ENCODE measurements around the gene FGF4.

The FGF4 gene, protein sequence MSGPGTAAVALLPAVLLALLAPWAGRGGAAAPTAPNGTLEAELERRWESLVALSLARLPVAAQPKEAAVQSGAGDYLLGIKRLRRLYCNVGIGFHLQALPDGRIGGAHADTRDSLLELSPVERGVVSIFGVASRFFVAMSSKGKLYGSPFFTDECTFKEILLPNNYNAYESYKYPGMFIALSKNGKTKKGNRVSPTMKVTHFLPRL

DNA sequence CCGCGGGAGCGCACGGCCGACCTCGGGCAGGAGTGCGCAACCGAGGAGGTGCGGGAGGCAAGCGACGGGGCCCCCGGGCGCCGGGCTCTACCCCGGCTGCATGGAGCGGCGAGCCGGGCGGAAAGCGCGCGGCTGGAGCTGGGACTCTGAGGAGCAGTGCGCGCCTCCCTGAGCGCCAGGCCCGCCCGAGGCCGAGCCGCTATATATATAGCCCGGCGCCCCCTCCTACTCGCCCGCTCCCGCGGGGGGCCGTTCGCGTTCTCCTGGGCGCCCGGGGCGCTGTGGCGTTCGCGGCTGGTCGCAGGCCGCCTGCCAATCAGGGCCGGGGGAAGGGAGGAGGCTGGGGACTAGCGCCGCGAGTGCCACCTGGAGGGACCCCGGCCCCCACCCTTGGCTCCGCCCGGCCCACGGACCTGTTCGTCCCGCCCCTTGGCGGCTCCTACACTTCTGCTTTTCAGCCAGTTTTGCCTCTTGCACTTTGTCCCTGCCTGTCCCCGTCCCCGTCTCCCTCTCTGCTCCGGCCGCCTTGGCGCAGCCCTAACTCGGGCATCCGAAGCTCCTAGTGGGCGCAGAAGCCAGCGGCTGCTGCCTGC, at the start of gene FGF4:
TSS of gene FGF4 (minus strand) at position 179 of the 593 bp plus-strand sequence. CDS start 257 bp downstream, outside the sequence.
- H3K9me3 ChIP-seq (ENCODE audit: insufficient read depth, low read depth, low read length) = no peaks in the 10 kb centered on the region
- H3K4me3 ChIP-seq (ENCODE audit: low read length) = peak within 1 kb of the TSS; percentile 51; the same call in 1 of the 2 replicates
- peaks cover 19% of the 10 kb centered on the region; the same call in 1 of the 2 replicates for H3K4me1 ChIP-seq (ENCODE audit: insufficient read depth, low read length)
- peaks cover 73% of the 10 kb centered on the region for H3K27me3 ChIP-seq (ENCODE audit: insufficient read depth, low read length)
- H3K36me3 ChIP-seq (ENCODE audit: insufficient read depth, low read depth, low read length) = no peaks in the 10 kb centered on the region
- no peak within 1 kb of the TSS for H3K27ac ChIP-seq (ENCODE audit: low read length)
- H3K9ac ChIP-seq (ENCODE audit: low read depth, low read length) = no peak within 1 kb of the TSS

DNA sequence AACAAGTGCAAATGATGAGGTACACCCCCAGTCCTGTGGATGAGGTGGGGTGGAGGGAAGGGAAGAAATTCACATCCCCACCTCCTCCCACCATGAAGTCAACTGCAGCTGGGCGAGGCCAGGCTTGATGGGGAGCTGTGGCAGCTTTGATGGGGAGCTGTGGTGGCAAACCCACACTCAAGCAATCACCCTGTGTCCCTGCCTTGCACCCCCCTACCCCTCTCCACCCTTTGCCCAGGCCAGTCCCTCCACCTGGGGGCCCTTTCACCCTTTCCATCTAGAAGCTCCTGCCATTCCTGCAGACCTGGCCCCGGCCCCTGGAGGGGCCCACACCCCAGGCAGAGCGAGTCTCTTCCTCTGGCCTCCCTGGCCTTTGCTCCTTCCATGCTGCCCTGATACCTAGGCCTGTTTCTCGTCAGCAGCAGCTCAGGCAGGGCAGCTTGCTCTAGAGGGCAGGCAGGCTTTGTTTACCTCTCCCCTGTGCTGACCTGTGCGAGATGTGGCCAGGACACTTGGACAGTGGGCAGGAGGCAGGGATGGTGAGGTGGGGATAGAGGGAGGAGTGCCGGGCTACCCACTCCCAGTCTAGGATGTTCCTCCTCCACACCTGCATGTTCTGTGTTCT, 48.6 kb upstream of the FGF4 start:
- H3K27me3 ChIP-seq (ENCODE audit: insufficient read depth, low read length) = peaks cover 56% of the 10 kb centered on the region

GRCh38 chr11:69822676-69823494, 47.7 kb upstream of the FGF4 start:
- peaks cover 64% of the 10 kb centered on the region for H3K27me3 ChIP-seq (ENCODE audit: insufficient read depth, low read length)
- H3K27ac ChIP-seq (ENCODE audit: low read length) = no peak overlapping the region

More for the DNA sequence above, 48.6 kb upstream of the FGF4 start:
- no peak overlapping the region for H3K27ac ChIP-seq (ENCODE audit: low read length)
- H3K4me1 ChIP-seq (ENCODE audit: insufficient read depth, low read length) = peaks cover under 1% of the 10 kb centered on the region; the same call in 1 of the 2 replicates
- H3K4me3 ChIP-seq (ENCODE audit: low read length) = no peak overlapping the region
- no peaks in the 10 kb centered on the region for H3K36me3 ChIP-seq (ENCODE audit: insufficient read depth, low read depth, low read length)
- no peaks in the 10 kb centered on the region for H3K9me3 ChIP-seq (ENCODE audit: insufficient read depth, low read depth, low read length)
- H3K9ac ChIP-seq (ENCODE audit: low read depth, low read length) = no peak overlapping the region

GRCh38 chr11:69821511-69822040, 46.4 kb upstream of the FGF4 start:
- Histone ChIP-seq H3K9me3 (ENCODE audit: insufficient read depth, low read depth, low read length) (no peaks in the 10 kb centered on the region), H3K27ac (ENCODE audit: low read length) (no peak overlapping the region), H3K27me3 (ENCODE audit: insufficient read depth, low read length) (peaks cover 78% of the 10 kb centered on the region), H3K4me1 (ENCODE audit: insufficient read depth, low read length) (no peaks in the 10 kb centered on the region; the same call in 1 of the 2 replicates), H3K36me3 (ENCODE audit: insufficient read depth, low read depth, low read length) (no peaks in the 10 kb centered on the region), H3K9ac (ENCODE audit: low read depth, low read length) (no peak overlapping the region), H3K4me3 (ENCODE audit: low read length) (no peak overlapping the region)

More at GRCh38 chr11:69822676-69823494, 47.7 kb upstream of the FGF4 start:
- no peak overlapping the region for H3K9ac ChIP-seq (ENCODE audit: low read depth, low read length)
- H3K4me1 ChIP-seq (ENCODE audit: insufficient read depth, low read length) = no peaks in the 10 kb centered on the region
- no peak overlapping the region for H3K4me3 ChIP-seq (ENCODE audit: low read length)
- H3K36me3 ChIP-seq (ENCODE audit: insufficient read depth, low read depth, low read length) = no peaks in the 10 kb centered on the region
- H3K9me3 ChIP-seq (ENCODE audit: insufficient read depth, low read depth, low read length) = no peaks in the 10 kb centered on the region

DNA sequence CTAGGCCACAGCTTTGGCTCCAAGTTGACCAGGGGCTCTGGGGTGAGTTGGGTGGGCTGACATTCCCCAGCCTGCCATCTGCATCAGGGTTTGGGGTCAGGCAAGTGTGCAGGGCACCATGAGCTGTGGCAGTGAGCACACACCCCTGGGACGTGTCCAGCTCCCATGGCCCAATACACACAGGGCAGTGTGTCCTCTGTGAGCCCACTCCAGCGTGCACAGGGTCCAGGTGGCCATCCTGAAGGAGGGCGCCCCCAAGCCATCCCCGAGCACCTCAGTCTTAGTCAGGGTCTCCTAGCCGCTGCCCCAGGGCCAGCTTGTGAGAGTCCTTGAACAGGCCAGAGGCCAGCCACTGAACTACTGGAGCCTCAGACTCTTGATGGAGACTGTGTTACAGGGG, 45.3 kb upstream of the FGF4 start:
- Histone ChIP-seq H3K9ac (ENCODE audit: low read depth, low read length) (no peak overlapping the region), H3K27ac (ENCODE audit: low read length) (no peak overlapping the region), H3K36me3 (ENCODE audit: insufficient read depth, low read depth, low read length) (no peaks in the 10 kb centered on the region), H3K27me3 (ENCODE audit: insufficient read depth, low read length) (peaks cover 89% of the 10 kb centered on the region), H3K4me3 (ENCODE audit: low read length) (no peak overlapping the region), H3K9me3 (ENCODE audit: insufficient read depth, low read depth, low read length) (no peaks in the 10 kb centered on the region), H3K4me1 (ENCODE audit: insufficient read depth, low read length) (no peaks in the 10 kb centered on the region; the same call in 1 of the 2 replicates)

GRCh38 chr11:69819541-69820070, 44.5 kb upstream of the FGF4 start:
- H3K36me3 ChIP-seq (ENCODE audit: insufficient read depth, low read depth, low read length) = no peaks in the 10 kb centered on the region
- H3K9ac ChIP-seq (ENCODE audit: low read depth, low read length) = no peak overlapping the region
- no peak overlapping the region for H3K27ac ChIP-seq (ENCODE audit: low read length)
- H3K4me3 ChIP-seq (ENCODE audit: low read length) = no peak overlapping the region; the same call in 1 of the 2 replicates
- no peaks in the 10 kb centered on the region for H3K9me3 ChIP-seq (ENCODE audit: insufficient read depth, low read depth, low read length)
- peaks cover 97% of the 10 kb centered on the region for H3K27me3 ChIP-seq (ENCODE audit: insufficient read depth, low read length)
- no peaks in the 10 kb centered on the region; the same call in 1 of the 2 replicates for H3K4me1 ChIP-seq (ENCODE audit: insufficient read depth, low read length)

DNA sequence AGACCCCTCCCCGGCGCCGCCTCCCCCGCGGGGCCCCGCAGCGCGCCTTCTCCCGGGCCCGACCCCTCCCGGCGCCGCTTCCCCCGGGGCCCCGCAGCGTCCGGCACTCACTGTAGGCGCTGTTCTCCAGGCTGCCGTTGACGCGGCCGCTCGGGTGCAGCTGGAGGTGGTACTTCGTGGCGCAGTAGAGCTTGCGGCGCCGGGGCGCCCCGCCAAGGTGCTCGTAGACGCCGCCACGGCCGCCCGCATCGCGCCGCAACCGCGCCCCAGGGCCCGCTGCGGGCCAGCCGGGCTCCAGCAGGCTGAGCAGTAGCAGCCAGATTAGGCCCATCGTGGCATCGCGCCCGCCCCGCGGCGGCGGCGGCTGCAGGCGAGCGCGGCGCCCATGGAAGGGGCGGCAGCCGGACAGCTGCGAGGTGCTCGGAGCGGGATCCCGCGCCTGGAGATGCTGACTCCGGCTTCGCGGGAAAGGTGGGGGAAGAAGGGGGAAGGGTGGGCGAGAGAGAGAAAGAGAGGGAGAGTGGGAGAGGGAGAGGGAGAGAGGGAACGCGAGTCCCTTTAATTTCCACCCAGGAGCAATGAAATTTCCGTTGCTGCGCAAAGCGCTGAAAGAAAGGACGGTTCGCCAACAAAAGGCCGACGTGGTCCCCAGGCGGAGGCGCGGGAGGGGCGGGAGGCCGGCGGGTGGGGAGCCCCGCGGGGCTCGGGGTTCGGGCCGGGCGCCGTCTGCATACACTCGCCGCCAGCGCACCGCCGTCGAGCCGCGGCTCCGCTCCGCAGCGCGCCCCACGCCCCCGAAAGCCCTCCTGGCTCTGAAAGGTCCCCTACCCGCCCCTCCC, 43.7 kb upstream of the FGF4 start, which contains the start of gene FGF3:
TSS of gene FGF3 (minus strand) at position 814 of the 839 bp plus-strand sequence. CDS start at position 331, 483 bp downstream.
- Histone ChIP-seq H3K4me3 (ENCODE audit: low read length) (peak within 1 kb of the TSS; percentile 43; the same call in 1 of the 2 replicates), H3K9me3 (ENCODE audit: insufficient read depth, low read depth, low read length) (no peaks in the 10 kb centered on the region), H3K27me3 (ENCODE audit: insufficient read depth, low read length) (peaks cover 100% of the 10 kb centered on the region), H3K27ac (ENCODE audit: low read length) (no peak within 1 kb of the TSS), H3K4me1 (ENCODE audit: insufficient read depth, low read length) (no peaks in the 10 kb centered on the region; the same call in 1 of the 2 replicates), H3K9ac (ENCODE audit: low read depth, low read length) (no peak within 1 kb of the TSS), H3K36me3 (ENCODE audit: insufficient read depth, low read depth, low read length) (no peaks in the 10 kb centered on the region)

- Histone ChIP-seq H3K4me1 (ENCODE audit: insufficient read depth, low read length) (no peaks in the 10 kb centered on the region; the same call in 1 of the 2 replicates), H3K4me3 (ENCODE audit: low read length) (no peak overlapping the region; the same call in 1 of the 2 replicates), H3K36me3 (ENCODE audit: insufficient read depth, low read depth, low read length) (no peaks in the 10 kb centered on the region), H3K27me3 (ENCODE audit: insufficient read depth, low read length) (peaks cover 98% of the 10 kb centered on the region), H3K27ac (ENCODE audit: low read length) (no peak overlapping the region), H3K9ac (ENCODE audit: low read depth, low read length) (no peak overlapping the region), H3K9me3 (ENCODE audit: insufficient read depth, low read depth, low read length) (no peaks in the 10 kb centered on the region)
Measured at GRCh38 chr11:69818231-69818602, 43.1 kb upstream of the FGF4 start.

DNA sequence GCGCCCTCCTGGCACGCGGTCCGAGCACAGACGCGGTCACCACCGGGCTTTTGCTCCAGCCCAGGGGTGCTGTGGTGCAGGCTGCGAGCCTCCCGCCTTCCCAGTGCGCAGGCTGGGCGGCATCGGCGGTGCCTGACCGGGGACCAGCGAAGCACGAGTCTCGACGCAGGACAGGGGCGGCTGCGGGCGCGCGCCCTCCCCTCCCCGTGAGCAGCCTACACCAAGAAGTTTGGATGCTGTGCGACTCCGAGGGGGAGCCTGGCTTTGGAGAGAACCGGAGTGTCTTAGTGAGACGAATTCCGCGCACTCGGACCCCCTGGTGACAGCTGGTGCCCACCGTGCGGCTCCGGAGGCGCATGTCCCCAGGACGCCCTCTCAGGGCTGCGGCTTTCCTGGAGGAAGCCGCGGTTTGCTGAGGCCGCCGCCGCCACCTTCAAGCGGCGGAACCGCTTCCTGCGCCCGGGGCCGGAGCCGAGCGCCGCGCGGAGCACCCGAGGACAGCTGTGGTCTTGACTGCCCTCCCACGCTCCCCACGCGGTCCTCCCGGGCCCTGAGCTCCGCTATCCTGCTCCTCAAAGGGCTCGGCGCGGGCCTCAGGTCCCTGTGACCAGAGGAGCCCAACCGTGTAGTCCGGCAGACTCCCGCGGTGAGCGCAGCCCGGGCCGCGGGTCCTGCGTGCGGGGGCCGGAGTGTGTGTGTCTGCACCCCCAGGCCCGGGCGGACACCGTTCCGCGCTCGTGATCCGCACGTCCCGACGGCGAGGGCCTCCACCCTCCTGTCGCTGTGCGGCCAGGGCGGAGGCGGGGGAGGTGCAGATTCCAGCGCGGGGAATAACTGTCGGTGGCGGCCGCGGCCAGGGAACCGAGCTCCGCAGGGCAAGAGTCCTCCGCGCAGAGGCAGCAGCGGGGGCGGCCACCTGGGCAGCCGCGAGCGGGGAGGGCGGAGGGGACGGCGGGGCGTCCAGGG, 42.4 kb upstream of the FGF4 start:
- no peaks in the 10 kb centered on the region; the same call in 1 of the 2 replicates for H3K4me1 ChIP-seq (ENCODE audit: insufficient read depth, low read length)
- H3K4me3 ChIP-seq (ENCODE audit: low read length) = peak overlapping the region; percentile 43; the same call in 1 of the 2 replicates
- peaks cover 96% of the 10 kb centered on the region for H3K27me3 ChIP-seq (ENCODE audit: insufficient read depth, low read length)

More for the DNA sequence above, 42.4 kb upstream of the FGF4 start:
- Histone ChIP-seq H3K36me3 (ENCODE audit: insufficient read depth, low read depth, low read length) (no peaks in the 10 kb centered on the region), H3K9ac (ENCODE audit: low read depth, low read length) (no peak overlapping the region), H3K9me3 (ENCODE audit: insufficient read depth, low read depth, low read length) (no peaks in the 10 kb centered on the region), H3K27ac (ENCODE audit: low read length) (no peak overlapping the region)
